Measurements from ENCODE around the gene TRAF3.

TRAF3 gene

GRCh38 chr14:102937331-102938175, 160.3 kb downstream of the TRAF3 start:
- no peak for DNase-seq (ENCODE audit: low read depth)

GRCh38 chr14:102938191-102938590, 160.9 kb downstream of the TRAF3 start:
- DNase-seq (ENCODE audit: low read depth) = no peak

- no peak for DNase-seq (ENCODE audit: low read depth)
Measured at GRCh38 chr14:102939329-102939728, 162.1 kb downstream of the TRAF3 start.

- DNase-seq (ENCODE audit: low read depth) = no peak
Measured at GRCh38 chr14:102939820-102940561, 162.7 kb downstream of the TRAF3 start.

GRCh38 chr14:102940729-102941362, 163.6 kb downstream of the TRAF3 start:
- no peak for DNase-seq (ENCODE audit: low read depth)

GRCh38 chr14:102941419-102942011, 164.3 kb downstream of the TRAF3 start:
- DNase-seq (ENCODE audit: low read depth) = no peak

GRCh38 chr14:102942069-102942468, 164.8 kb downstream of the TRAF3 start:
- no peak for DNase-seq (ENCODE audit: low read depth)

- no peak for DNase-seq (ENCODE audit: low read depth)
Measured at GRCh38 chr14:102943454-102943853, 166.2 kb downstream of the TRAF3 start.

GRCh38 chr14:102943979-102944378, 166.7 kb downstream of the TRAF3 start:
- DNase-seq (ENCODE audit: low read depth) = no peak

- DNase-seq (ENCODE audit: low read depth) = no peak
Measured at GRCh38 chr14:102944448-102945330, 167.4 kb downstream of the TRAF3 start.

GRCh38 chr14:102945346-102946130, 168.3 kb downstream of the TRAF3 start:
- peak; percentile 30 for DNase-seq (ENCODE audit: low read depth)

- DNase-seq (ENCODE audit: low read depth) = no peak
Measured at GRCh38 chr14:102947321-102948103, 170.3 kb downstream of the TRAF3 start.

- no peak for DNase-seq (ENCODE audit: low read depth)
Measured at GRCh38 chr14:102948698-102949061, 171.4 kb downstream of the TRAF3 start.

GRCh38 chr14:102949062-102949800, 172.0 kb downstream of the TRAF3 start:
- DNase-seq (ENCODE audit: low read depth) = peak; percentile 68

- no peak for DNase-seq (ENCODE audit: low read depth)
Measured at GRCh38 chr14:102949801-102950451, 172.7 kb downstream of the TRAF3 start.

GRCh38 chr14:102951034-102951433, 173.8 kb downstream of the TRAF3 start:
- no peak for DNase-seq (ENCODE audit: low read depth)

- DNase-seq (ENCODE audit: low read depth) = peak; percentile 12
Measured at GRCh38 chr14:102951799-102952198, 174.6 kb downstream of the TRAF3 start.

- no peak for DNase-seq (ENCODE audit: low read depth)
Measured at GRCh38 chr14:102952276-102952675, 175.0 kb downstream of the TRAF3 start.

GRCh38 chr14:102953100-102953499, 175.9 kb downstream of the TRAF3 start:
- DNase-seq (ENCODE audit: low read depth) = no peak

Data from ELR (cell line).